DND-41 (cell line): Measurements from ENCODE around the gene CPPED1.

ENCODE experiments used
- EZH2 ChIP-seq: IDR thresholded peaks from 3 replicates; pipeline ENCODE4 v1.6.1; 2012; ENCODE audit warnings: borderline replicate concordance, low read depth, mild to moderate bottlenecking, moderate library complexity, low read length, inconsistent platforms; ENCODE audit not compliant: severe bottlenecking
- TF ChIP-seq, protein P1 (sequence below): IDR thresholded peaks from 2 replicates; pipeline ENCODE4 v1.5.1; 2012; ENCODE audit warnings: borderline replicate concordance, low read length, moderate library complexity, mild to moderate bottlenecking; ENCODE audit not compliant: poor library complexity, severe bottlenecking; ENCODE audit errors: extremely low read depth

DNA sequence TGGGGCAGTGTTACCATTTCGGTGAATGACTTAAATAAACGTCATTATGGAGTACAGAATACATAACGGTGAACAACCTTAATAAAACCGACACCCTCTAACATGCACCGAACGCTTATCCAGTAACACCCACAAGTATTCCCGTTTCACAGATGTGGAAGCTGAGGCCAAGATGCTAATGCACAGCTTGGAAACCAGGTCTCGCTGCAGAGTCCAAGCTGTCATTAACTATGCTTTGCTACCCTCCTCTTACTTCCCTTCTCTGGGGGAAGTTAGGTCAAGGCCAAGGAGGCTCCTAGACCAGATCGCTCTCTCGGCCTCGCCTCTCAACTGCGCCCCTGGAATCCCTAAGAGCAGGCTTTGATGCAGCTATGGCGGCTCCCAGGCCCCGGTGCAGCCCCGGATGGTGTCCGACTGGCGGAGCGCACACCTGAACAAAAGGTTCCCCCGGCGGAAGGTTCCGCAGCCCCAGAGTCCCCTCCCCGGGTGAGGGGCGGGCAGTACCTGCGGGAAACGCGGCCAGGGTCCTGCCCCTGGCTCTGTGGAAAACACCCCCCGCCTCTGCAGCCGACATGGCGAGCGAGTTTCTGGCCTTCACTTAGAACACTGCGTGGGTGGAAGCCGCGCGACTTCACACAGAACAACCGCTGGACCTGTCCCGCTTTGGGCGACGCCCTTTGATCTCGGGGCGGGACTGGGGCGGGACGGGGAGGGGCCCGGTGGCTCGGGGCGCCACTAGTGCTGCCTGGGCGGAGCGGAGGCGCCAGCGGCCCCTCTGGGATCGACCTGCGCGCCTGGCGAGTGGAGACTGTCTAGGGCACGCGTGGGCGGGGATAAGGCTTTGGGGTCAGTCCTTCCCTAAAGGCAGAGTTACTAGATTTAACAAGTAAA lies at the start of gene CPPED1:
- TF ChIP-seq, protein P1, sequence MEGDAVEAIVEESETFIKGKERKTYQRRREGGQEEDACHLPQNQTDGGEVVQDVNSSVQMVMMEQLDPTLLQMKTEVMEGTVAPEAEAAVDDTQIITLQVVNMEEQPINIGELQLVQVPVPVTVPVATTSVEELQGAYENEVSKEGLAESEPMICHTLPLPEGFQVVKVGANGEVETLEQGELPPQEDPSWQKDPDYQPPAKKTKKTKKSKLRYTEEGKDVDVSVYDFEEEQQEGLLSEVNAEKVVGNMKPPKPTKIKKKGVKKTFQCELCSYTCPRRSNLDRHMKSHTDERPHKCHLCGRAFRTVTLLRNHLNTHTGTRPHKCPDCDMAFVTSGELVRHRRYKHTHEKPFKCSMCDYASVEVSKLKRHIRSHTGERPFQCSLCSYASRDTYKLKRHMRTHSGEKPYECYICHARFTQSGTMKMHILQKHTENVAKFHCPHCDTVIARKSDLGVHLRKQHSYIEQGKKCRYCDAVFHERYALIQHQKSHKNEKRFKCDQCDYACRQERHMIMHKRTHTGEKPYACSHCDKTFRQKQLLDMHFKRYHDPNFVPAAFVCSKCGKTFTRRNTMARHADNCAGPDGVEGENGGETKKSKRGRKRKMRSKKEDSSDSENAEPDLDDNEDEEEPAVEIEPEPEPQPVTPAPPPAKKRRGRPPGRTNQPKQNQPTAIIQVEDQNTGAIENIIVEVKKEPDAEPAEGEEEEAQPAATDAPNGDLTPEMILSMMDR = peak; percentile 8
- TF ChIP-seq EZH2 = no peak
